ENCODE data around the gene TOPBP1. TPM values are rescaled to one million over a fixed set of nuclear protein-coding genes. Genes with fewer than 3 reads are reported as not detected.

TOPBP1 gene
- total RNA-seq, 1 experiment from 2014 or later = 34.3 TPM

DNA sequence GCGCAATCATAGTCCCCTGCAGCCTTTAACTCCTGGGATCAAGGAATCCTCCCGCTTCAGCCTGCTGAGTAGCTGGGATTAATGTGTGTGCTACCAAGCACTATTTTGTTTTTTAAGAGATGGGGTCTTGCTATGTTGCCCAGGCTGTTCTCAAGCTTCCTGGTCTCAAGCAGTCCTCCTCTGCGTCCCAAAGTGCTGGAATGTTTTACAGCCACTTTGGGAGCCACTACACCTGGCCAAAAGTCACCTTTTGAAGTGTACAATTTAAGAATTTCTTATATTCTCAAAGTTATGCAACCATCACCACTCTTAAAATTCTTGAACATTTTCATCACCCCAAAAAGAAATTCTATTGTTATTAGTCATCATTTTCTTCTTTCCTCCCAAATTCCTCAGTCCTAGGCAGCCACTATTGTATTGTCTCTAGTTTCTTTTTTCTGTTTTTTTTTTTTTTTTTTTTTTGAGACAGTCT, 70.4 kb downstream of the TOPBP1 start:
- no peaks in the 10 kb centered on the region for H3K9me3 Mint-ChIP-seq
- no peaks in the 10 kb centered on the region for H3K27me3 Mint-ChIP-seq (ENCODE audit: low read depth)
- POLR2A ChIA-PET = no interaction called here
- ATAC-seq (no peak), DNase-seq (ENCODE audit: low spot score) (no peak)
- CTCF ChIA-PET = interaction anchor here (0.6 kb wide), 2 partner anchors 13 to 17 kb away, joined by 3 read pairs; no protein-coding TSS in a partner anchor
- H3K27ac Mint-ChIP-seq = no peak overlapping the region
- TF ChIP-seq CDX4 (CRISPR knock-in tag; IDR thresholded peaks at IDR 0.05; ENCODE audit: borderline replicate concordance) (no peak), JAZF1 (CRISPR knock-in tag; IDR thresholded peaks at IDR 0.05) (no peak), ZNF121 (CRISPR knock-in tag; IDR thresholded peaks at IDR 0.05) (peak; percentile 94)
- no peaks in the 10 kb centered on the region for H3K4me1 Mint-ChIP-seq
- no peak overlapping the region for H3K4me3 Mint-ChIP-seq
- peaks cover 32% of the 10 kb centered on the region for H3K36me3 Mint-ChIP-seq

DNA sequence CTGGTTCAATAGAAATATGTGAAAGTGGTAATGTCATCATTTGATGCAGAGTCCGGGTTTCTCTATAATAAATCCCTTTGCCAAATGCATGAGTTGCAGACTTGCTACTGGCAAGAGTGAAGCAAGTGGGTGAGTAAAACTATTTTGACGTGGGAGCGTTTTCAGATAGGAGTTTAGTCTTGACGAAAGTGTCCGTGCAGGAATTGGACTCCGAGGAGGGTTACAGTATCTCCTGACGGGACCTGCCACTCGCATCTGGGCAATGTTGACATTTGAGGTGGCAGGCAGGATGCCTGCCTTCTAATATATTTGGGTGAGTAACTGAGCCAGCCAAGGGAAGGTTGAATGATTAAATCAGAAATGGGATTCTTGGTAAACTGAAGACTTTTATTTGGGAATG, 72.2 kb downstream of the TOPBP1 start:
- ATAC-seq = no peak
- H3K27ac Mint-ChIP-seq = no peak overlapping the region; the same call in 1 of the 2 replicates
- H3K9me3 Mint-ChIP-seq = no peaks in the 10 kb centered on the region
- no peak overlapping the region for H3K4me3 Mint-ChIP-seq
- ChIA-PET CTCF (no interaction called here), POLR2A (no interaction called here)
- TF ChIP-seq ZNF121 (CRISPR knock-in tag; IDR thresholded peaks at IDR 0.05) (no peak), AR (CRISPR knock-in tag; IDR thresholded peaks at IDR 0.05) (0 out of 2 replicates have a peak, but pooled peaks have one; percentile 33)
- H3K27me3 Mint-ChIP-seq (ENCODE audit: low read depth) = no peaks in the 10 kb centered on the region
- no peaks in the 10 kb centered on the region for H3K4me1 Mint-ChIP-seq
- H3K36me3 Mint-ChIP-seq = peaks cover 49% of the 10 kb centered on the region
- DNase-seq (ENCODE audit: low spot score) = no peak

- ChIA-PET CTCF (no interaction called here), POLR2A (no interaction called here)
- Mint-ChIP-seq H3K27ac (no peak overlapping the region), H3K36me3 (peaks cover 55% of the 10 kb centered on the region), H3K27me3 (ENCODE audit: low read depth) (no peaks in the 10 kb centered on the region), H3K9me3 (no peaks in the 10 kb centered on the region), H3K4me3 (no peak overlapping the region), H3K4me1 (no peaks in the 10 kb centered on the region)
- DNase-seq (ENCODE audit: low spot score) (no peak), ATAC-seq (no peak)
- no peak for TF ChIP-seq HMGA2 (CRISPR knock-in tag; IDR thresholded peaks at IDR 0.05)
- no peak for TF ChIP-seq ESRRA (CRISPR knock-in tag; IDR thresholded peaks at IDR 0.05; ENCODE audit: borderline replicate concordance)
- TF ChIP-seq NFATC4 (CRISPR knock-in tag; IDR thresholded peaks at IDR 0.05) = no peak
- no peak for TF ChIP-seq RORB (CRISPR knock-in tag; IDR thresholded peaks at IDR 0.05)
- no peak for TF ChIP-seq TP53 (CRISPR knock-in tag; IDR thresholded peaks at IDR 0.05)
- TF ChIP-seq CTCF (IDR thresholded peaks at IDR 0.05) = no peak
- no peak for TF ChIP-seq TEAD1 (CRISPR knock-in tag; IDR thresholded peaks at IDR 0.05)
- TF ChIP-seq PRDM15 (CRISPR knock-in tag; IDR thresholded peaks at IDR 0.05) = no peak
- TF ChIP-seq, protein P1, sequence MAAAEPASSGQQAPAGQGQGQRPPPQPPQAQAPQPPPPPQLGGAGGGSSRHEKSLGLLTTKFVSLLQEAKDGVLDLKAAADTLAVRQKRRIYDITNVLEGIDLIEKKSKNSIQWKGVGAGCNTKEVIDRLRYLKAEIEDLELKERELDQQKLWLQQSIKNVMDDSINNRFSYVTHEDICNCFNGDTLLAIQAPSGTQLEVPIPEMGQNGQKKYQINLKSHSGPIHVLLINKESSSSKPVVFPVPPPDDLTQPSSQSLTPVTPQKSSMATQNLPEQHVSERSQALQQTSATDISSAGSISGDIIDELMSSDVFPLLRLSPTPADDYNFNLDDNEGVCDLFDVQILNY (CRISPR knock-in tag; IDR thresholded peaks at IDR 0.05) = no peak
- no peak for TF ChIP-seq ZNF219 (CRISPR knock-in tag; IDR thresholded peaks at IDR 0.05; ENCODE audit: borderline replicate concordance)
- no peak for TF ChIP-seq USF2 (CRISPR knock-in tag; IDR thresholded peaks at IDR 0.05)
- no peak for TF ChIP-seq JAZF1 (CRISPR knock-in tag; IDR thresholded peaks at IDR 0.05)
- no peak for TF ChIP-seq HMGXB4 (CRISPR knock-in tag; IDR thresholded peaks at IDR 0.05)
- TF ChIP-seq, protein P2, sequence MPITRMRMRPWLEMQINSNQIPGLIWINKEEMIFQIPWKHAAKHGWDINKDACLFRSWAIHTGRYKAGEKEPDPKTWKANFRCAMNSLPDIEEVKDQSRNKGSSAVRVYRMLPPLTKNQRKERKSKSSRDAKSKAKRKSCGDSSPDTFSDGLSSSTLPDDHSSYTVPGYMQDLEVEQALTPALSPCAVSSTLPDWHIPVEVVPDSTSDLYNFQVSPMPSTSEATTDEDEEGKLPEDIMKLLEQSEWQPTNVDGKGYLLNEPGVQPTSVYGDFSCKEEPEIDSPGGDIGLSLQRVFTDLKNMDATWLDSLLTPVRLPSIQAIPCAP (CRISPR knock-in tag; IDR thresholded peaks at IDR 0.05) = no peak
Observed at GRCh38 chr3:133588784-133589465, 72.8 kb downstream of the TOPBP1 start.
